ENCODE measurements around the gene CDH4.

The CDH4 gene

GRCh38 chr20:61891916-61892649 is 640.0 kb downstream of the CDH4 start:
- TF ChIP-seq ZNF274 (IDR thresholded peaks at IDR 0.05; ENCODE audit: low read depth, low read length) = no peak
- no peak overlapping the region for H3K4me3 ChIP-seq (ENCODE audit: low read length)

GRCh38 chr20:61895016-61895415 is 643.0 kb downstream of the CDH4 start:
- no peak overlapping the region for H3K4me3 ChIP-seq (ENCODE audit: low read length)
- no peak for TF ChIP-seq ZNF274 (IDR thresholded peaks at IDR 0.05; ENCODE audit: low read depth, low read length)

- H3K4me3 ChIP-seq (ENCODE audit: low read length) = no peak overlapping the region
- no peak for TF ChIP-seq ZNF274 (IDR thresholded peaks at IDR 0.05; ENCODE audit: low read depth, low read length)
Measured at GRCh38 chr20:61895686-61896057, 643.6 kb downstream of the CDH4 start.

- no peak for TF ChIP-seq ZNF274 (IDR thresholded peaks at IDR 0.05; ENCODE audit: low read depth, low read length)
- H3K4me3 ChIP-seq (ENCODE audit: low read length) = no peak overlapping the region
Measured at GRCh38 chr20:61896058-61896961, 644.2 kb downstream of the CDH4 start.

GRCh38 chr20:61897401-61898295 is 645.6 kb downstream of the CDH4 start:
- no peak for TF ChIP-seq ZNF274 (IDR thresholded peaks at IDR 0.05; ENCODE audit: low read depth, low read length)
- H3K4me3 ChIP-seq (ENCODE audit: low read length) = no peak overlapping the region

GRCh38 chr20:61898405-61898804 is 646.3 kb downstream of the CDH4 start:
- TF ChIP-seq ZNF274 (IDR thresholded peaks at IDR 0.05; ENCODE audit: low read depth, low read length) = no peak
- no peak overlapping the region for H3K4me3 ChIP-seq (ENCODE audit: low read length)

GRCh38 chr20:61900011-61900944 is 648.2 kb downstream of the CDH4 start:
- no peak overlapping the region for H3K4me3 ChIP-seq (ENCODE audit: low read length)
- no peak for TF ChIP-seq ZNF274 (IDR thresholded peaks at IDR 0.05; ENCODE audit: low read depth, low read length)

- TF ChIP-seq ZNF274 (IDR thresholded peaks at IDR 0.05; ENCODE audit: low read depth, low read length) = no peak
- no peak overlapping the region for H3K4me3 ChIP-seq (ENCODE audit: low read length)
Measured at GRCh38 chr20:61900945-61901293, 648.9 kb downstream of the CDH4 start.

GRCh38 chr20:61901392-61902220 is 649.5 kb downstream of the CDH4 start:
- no peak for TF ChIP-seq ZNF274 (IDR thresholded peaks at IDR 0.05; ENCODE audit: low read depth, low read length)
- H3K4me3 ChIP-seq (ENCODE audit: low read length) = no peak overlapping the region

GRCh38 chr20:61902221-61902869 is 650.3 kb downstream of the CDH4 start:
- TF ChIP-seq ZNF274 (IDR thresholded peaks at IDR 0.05; ENCODE audit: low read depth, low read length) = no peak
- no peak overlapping the region for H3K4me3 ChIP-seq (ENCODE audit: low read length)

GRCh38 chr20:61903575-61904340 is 651.7 kb downstream of the CDH4 start:
- TF ChIP-seq ZNF274 (IDR thresholded peaks at IDR 0.05; ENCODE audit: low read depth, low read length) = no peak
- no peak overlapping the region for H3K4me3 ChIP-seq (ENCODE audit: low read length)

Measured in GM08714 (cell line).